Mesothelial cell of epicardium (in vitro differentiated cells): ENCODE data around the gene ARMC12. TPM values are rescaled to one million over a fixed set of nuclear protein-coding genes. Genes with fewer than 3 reads are reported as not detected.
"Not testable (repeated sequence)": the region's sequence is repeated elsewhere in the genome, so short reads cannot be mapped to it uniquely, and the experiment has no call there.

Experiments
- DNase-seq, 2 experiments: peaks; one replicate each; pipeline ENCODE4 v3.0.0; 2021; ENCODE audit warnings: low spot score in 2 of 2; ENCODE audit not compliant: unreplicated experiment in 2 of 2
- H3K27ac Mint-ChIP-seq: 2 replicates; pipeline ENCODE4 v1.8.0; 2021; ENCODE audit warnings: mixed read lengths
- H3K27me3 Mint-ChIP-seq: 2 replicates; pipeline ENCODE4 v1.8.0; 2021; ENCODE audit warnings: low read depth, mixed read lengths
- H3K36me3 Mint-ChIP-seq: 2 replicates; pipeline ENCODE4 v1.8.0; 2021; ENCODE audit warnings: mixed read lengths
- H3K4me1 Mint-ChIP-seq: 2 replicates; pipeline ENCODE4 v1.8.0; 2021; ENCODE audit warnings: mixed read lengths
- H3K4me3 Mint-ChIP-seq: 2 replicates; pipeline ENCODE4 v1.8.0; 2021; ENCODE audit warnings: mild to moderate bottlenecking, moderate library complexity, mixed read lengths
- H3K9me3 Mint-ChIP-seq: 2 replicates; pipeline ENCODE4 v1.8.0; 2021; ENCODE audit warnings: mixed read lengths
- CTCF ChIP-seq: fragments of 200-600 bp; sonication (generic); IDR thresholded peaks from one replicate; pipeline ENCODE4 v1.5.0; 2021; ENCODE audit warnings: antibody characterized with exemption; ENCODE audit not compliant: unreplicated experiment
- total RNA-seq: library from RNA; stranded (reverse); gene quantifications from 3 replicates; pipeline ENCODE4 v1.2.1, GENCODE V29; 2021

The ARMC12 gene
- total RNA-seq, 1 donor from 2014 or later: 4.2 TPM

- DNase-seq: no peak
- H3K27me3 Mint-ChIP-seq: peaks cover 17% of the 10 kb centered on the region
- H3K27ac Mint-ChIP-seq: no peak overlapping the region
- peaks cover 4% of the 10 kb centered on the region for H3K36me3 Mint-ChIP-seq
- peaks cover 9% of the 10 kb centered on the region for H3K4me1 Mint-ChIP-seq
- peaks cover 5% of the 10 kb centered on the region for H3K9me3 Mint-ChIP-seq
- no peak overlapping the region for H3K4me3 Mint-ChIP-seq
- no peak for TF ChIP-seq CTCF
Measured at GRCh38 chr6:35691027-35691824, 45.6 kb upstream of the ARMC12 start.

- TF ChIP-seq CTCF: no peak
- Mint-ChIP-seq H3K4me3 (no peak overlapping the region), H3K27ac (no peak overlapping the region), H3K9me3 (peaks cover 5% of the 10 kb centered on the region), H3K4me1 (no peaks in the 10 kb centered on the region), H3K27me3 (no peaks in the 10 kb centered on the region), H3K36me3 (peaks cover 4% of the 10 kb centered on the region)
- no peak for DNase-seq
Measured at GRCh38 chr6:35694462-35694861, 42.4 kb upstream of the ARMC12 start.

- H3K4me1 Mint-ChIP-seq, H3K27me3 Mint-ChIP-seq, H3K4me3 Mint-ChIP-seq, DNase-seq, H3K36me3 Mint-ChIP-seq, H3K27ac Mint-ChIP-seq, H3K9me3 Mint-ChIP-seq: not testable (repeated sequence)
Measured at GRCh38 chr6:35698430-35698829, 38.4 kb upstream of the ARMC12 start.

GRCh38 chr6:35698858-35699257 is 38.0 kb upstream of the ARMC12 start:
- H3K36me3 Mint-ChIP-seq: peaks cover 4% of the 10 kb centered on the region
- peaks cover 9% of the 10 kb centered on the region for H3K9me3 Mint-ChIP-seq
- H3K27ac Mint-ChIP-seq: no peak overlapping the region
- no peak for TF ChIP-seq CTCF
- no peaks in the 10 kb centered on the region for H3K27me3 Mint-ChIP-seq
- DNase-seq: no peak
- no peak overlapping the region for H3K4me3 Mint-ChIP-seq
- no peaks in the 10 kb centered on the region for H3K4me1 Mint-ChIP-seq

- Mint-ChIP-seq H3K9me3 (peaks cover 9% of the 10 kb centered on the region), H3K4me3 (no peak overlapping the region), H3K27me3 (no peaks in the 10 kb centered on the region), H3K4me1 (peaks cover 5% of the 10 kb centered on the region), H3K27ac (no peak overlapping the region), H3K36me3 (peaks cover under 1% of the 10 kb centered on the region)
- no peak for TF ChIP-seq CTCF
- peak in 1 of 2 experiments; percentile 16 for DNase-seq
Measured at GRCh38 chr6:35703554-35703953, 33.3 kb upstream of the ARMC12 start.

- H3K9me3 Mint-ChIP-seq: peaks cover 17% of the 10 kb centered on the region
- DNase-seq: no peak
- peaks cover 5% of the 10 kb centered on the region for H3K4me1 Mint-ChIP-seq
- H3K27me3 Mint-ChIP-seq: no peaks in the 10 kb centered on the region
- H3K36me3 Mint-ChIP-seq: peaks cover 4% of the 10 kb centered on the region
- no peak for TF ChIP-seq CTCF
- H3K4me3 Mint-ChIP-seq: no peak overlapping the region
- H3K27ac Mint-ChIP-seq: peak overlapping the region; percentile 19
Measured at GRCh38 chr6:35706468-35706867, 30.4 kb upstream of the ARMC12 start.
